Measurements from ENCODE around the gene KRT14. TPM values are rescaled to one million over a fixed set of nuclear protein-coding genes. Genes with fewer than 3 reads are reported as not detected.

KRT14 gene
- total RNA-seq, 4 donors from 2014 or later, result 2.9 TPM; not detected in 3

- intact Hi-C loops (cut with DNase I), result no loop called here
- 73% methylated on average over 5 of the region's 5 CpGs for WGBS
- TF ChIP-seq CTCF (IDR thresholded peaks at IDR 0.05), result no peak
- TF ChIP-seq POLR2A (IDR thresholded peaks at IDR 0.05; ENCODE audit: low read depth), result no peak
- TF ChIP-seq POLR2AphosphoS5 (IDR thresholded peaks at IDR 0.05), result no peak
- H3K27ac ChIP-seq (replicated peaks in 1 of 4), result no peak overlapping the region
- no peak overlapping the region for H3K4me3 ChIP-seq
- no peak for DNase-seq (ENCODE audit: extremely low spot score)
- peaks cover 0 to 5% (median 0%) of the 10 kb centered on the region in 4 donors for H3K27me3 ChIP-seq
- peaks cover 6 to 13% (median 9%) of the 10 kb centered on the region in 4 donors for H3K4me1 ChIP-seq
- no peaks in the 10 kb centered on the region for H3K9me3 ChIP-seq
- H3K36me3 ChIP-seq, result no peaks in the 10 kb centered on the region
Observed at GRCh38 chr17:41632482-41633105, 45.9 kb upstream of the KRT14 start.

- WGBS, result 94% methylated on average over 3 of the region's 15 CpGs
- Histone ChIP-seq H3K36me3 (no peaks in the 10 kb centered on the region), H3K4me1 (peaks cover 6 to 13% (median 9%) of the 10 kb centered on the region in 4 donors), H3K27me3 (peaks cover 0 to 5% (median 0%) of the 10 kb centered on the region in 4 donors), H3K9me3 (no peaks in the 10 kb centered on the region), H3K27ac (replicated peaks in 1 of 4) (no peak overlapping the region), H3K4me3 (no peak overlapping the region)
- DNase-seq (ENCODE audit: extremely low spot score), result no peak
- TF ChIP-seq POLR2A (IDR thresholded peaks at IDR 0.05; ENCODE audit: low read depth) (no peak), EP300 (IDR thresholded peaks at IDR 0.05) (no peak), CTCF (IDR thresholded peaks at IDR 0.05) (no peak), POLR2AphosphoS5 (IDR thresholded peaks at IDR 0.05) (no peak)
- intact Hi-C loops (cut with DNase I), result no loop called here
Observed at GRCh38 chr17:41631898-41632285, 45.2 kb upstream of the KRT14 start.

- WGBS, result 94% methylated on average over 7 of the region's 8 CpGs
Observed at GRCh38 chr17:41631025-41631897, 44.6 kb upstream of the KRT14 start.

More at GRCh38 chr17:41631025-41631897, 44.6 kb upstream of the KRT14 start:
- H3K9me3 ChIP-seq, result no peaks in the 10 kb centered on the region
- H3K4me1 ChIP-seq, result peaks cover 6 to 13% (median 9%) of the 10 kb centered on the region in 4 donors
- no peak for DNase-seq (ENCODE audit: extremely low spot score)
- no peak overlapping the region for H3K27ac ChIP-seq (replicated peaks in 1 of 4)
- no peak overlapping the region for H3K4me3 ChIP-seq
- no peak for TF ChIP-seq POLR2A (IDR thresholded peaks at IDR 0.05; ENCODE audit: low read depth)
- TF ChIP-seq EP300 (IDR thresholded peaks at IDR 0.05), result no peak
- TF ChIP-seq CTCF (IDR thresholded peaks at IDR 0.05), result no peak
- TF ChIP-seq POLR2AphosphoS5 (IDR thresholded peaks at IDR 0.05), result no peak
- intact Hi-C loops (cut with DNase I), result no loop called here
- H3K27me3 ChIP-seq, result peaks cover 0 to 5% (median 0%) of the 10 kb centered on the region in 4 donors
- H3K36me3 ChIP-seq, result no peaks in the 10 kb centered on the region
